NCI-H2029 (cell line): ENCODE results near the gene SEMA5A.

Experiments used
- DNase-seq: peaks from one replicate; lab custom pipeline; 2025; lab: John Stamatoyannopoulos, UW

The SEMA5A gene

GRCh38 chr5:9169557-9169902, 376.3 kb downstream of the SEMA5A start:
- DNase-seq = no peak

- DNase-seq = no peak
Observed at GRCh38 chr5:9168791-9169556, 376.9 kb downstream of the SEMA5A start.

DNA sequence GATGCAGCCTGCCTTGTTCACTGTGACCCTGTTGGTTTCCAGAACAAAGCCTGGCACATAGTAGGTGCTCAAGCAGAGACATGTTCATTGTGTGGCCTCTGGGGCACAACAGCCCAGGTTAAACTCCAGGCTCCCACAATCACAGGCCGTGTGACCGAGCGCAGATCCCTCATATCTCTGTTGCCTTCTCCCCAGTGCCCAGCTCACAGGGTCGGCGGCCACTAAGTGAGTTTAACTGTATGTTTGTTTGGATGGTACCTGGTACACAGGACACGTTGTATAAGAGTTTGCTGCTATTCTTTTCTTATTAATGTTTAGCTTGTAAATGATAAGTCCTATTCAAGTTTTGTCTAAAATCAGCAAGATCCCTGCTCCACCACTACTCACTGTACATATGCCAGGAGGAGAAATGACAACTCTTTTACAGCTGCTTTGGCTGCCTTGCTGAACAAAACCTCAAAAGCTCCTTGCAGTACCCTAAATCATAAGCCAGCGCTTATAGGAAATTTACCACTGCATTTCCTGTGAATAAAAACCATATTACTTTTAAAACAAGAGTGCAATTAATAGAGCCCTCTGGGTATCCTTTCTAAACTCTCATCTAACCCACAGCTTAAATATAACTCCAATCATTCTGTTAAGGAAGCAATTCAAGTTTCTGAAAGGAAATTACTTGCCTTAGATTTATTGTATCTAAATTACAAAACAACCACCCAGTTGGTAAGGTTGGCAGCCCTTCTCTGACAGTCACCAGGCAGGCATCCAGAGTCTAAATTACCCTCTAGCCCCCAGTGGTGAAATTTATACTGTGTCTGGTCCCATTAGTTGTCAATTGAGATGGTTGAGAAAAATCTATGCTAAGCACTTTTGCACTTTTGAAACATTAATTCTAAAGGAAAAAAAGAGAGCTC, 379.4 kb downstream of the SEMA5A start:
- DNase-seq = no peak

GRCh38 chr5:9165546-9165945, 380.3 kb downstream of the SEMA5A start:
- no peak for DNase-seq

GRCh38 chr5:9160747-9161146, 385.1 kb downstream of the SEMA5A start:
- DNase-seq = no peak

DNA sequence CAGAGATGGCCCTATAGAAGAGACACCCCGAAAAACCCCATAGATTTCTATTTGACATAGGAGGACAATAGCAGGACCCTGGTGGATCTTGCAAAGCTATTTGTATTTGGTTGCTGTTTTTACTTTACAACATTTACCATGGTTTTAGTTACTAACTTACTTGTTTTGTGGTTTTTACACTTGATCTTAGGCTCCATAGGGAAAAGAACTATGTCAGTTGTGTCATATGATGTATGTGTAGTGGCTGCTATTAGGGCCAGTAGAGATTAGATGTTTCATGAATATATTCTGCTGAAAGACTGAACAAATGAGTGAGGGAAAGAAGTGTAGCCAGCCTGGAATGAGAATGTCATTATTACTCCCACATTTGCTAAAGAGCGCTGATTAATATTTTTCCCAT, 388.1 kb downstream of the SEMA5A start:
- DNase-seq = no peak

- no peak for DNase-seq
Observed at GRCh38 chr5:9157020-9157419, 388.9 kb downstream of the SEMA5A start.

DNA sequence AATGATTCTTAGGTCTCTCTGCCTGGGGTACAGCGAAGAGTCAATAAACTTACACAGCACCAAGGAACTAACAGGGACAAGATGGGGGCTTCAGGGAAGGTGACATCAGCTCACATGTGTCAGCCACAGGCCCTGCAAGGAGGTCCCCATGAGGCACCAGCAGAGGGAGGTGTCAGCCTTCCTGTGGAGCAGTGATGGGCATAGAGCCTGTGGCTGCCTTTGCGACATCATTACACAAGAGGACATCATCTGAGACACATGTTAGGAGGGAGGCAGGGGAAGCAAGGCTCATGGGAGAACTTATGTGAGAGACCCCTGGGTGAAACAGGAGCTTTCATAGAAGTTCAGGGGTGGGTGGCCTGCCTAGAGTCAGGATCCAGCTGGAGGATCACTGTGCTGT, 389.6 kb downstream of the SEMA5A start:
- DNase-seq = no peak

GRCh38 chr5:9151684-9152427, 394.0 kb downstream of the SEMA5A start:
- DNase-seq = no peak

DNA sequence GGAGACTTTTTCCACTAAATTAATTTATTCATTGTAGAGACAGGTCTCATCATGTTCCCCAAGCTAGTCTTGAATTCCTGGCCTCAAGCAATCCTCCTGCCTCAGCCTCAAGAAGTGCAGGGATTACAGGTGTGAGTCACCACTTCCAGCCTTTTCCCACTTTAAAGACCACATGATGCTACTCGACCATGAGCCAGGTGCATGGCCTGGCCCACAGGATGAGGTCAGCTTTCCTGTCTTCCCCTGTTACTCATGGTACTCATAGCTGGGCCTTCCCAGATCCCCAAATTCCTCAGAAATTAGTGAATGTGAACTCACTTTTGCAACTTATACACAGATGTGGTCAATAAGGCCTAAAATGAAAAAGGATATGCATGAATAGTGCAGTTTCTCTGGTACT, 395.9 kb downstream of the SEMA5A start:
- DNase-seq = no peak

DNA sequence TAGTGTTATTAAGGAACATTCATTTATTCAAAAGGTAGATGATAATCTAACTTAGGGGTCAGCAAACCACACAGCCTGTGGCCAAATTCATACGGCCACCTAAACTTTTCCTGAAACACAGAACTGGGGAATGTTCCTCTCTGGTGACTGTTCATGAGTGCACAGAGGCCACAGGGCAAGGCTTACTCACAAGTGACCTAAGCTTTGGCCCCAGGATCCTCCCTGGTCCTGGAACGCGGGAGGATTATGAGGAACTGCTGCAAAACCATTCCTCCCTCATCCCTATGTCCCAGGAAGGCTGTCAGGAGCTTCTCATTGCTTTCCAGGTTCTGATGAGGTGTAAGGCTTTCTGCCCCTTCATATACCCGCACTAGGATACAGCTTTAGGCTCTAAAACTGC, 397.6 kb downstream of the SEMA5A start:
- DNase-seq = no peak

DNA sequence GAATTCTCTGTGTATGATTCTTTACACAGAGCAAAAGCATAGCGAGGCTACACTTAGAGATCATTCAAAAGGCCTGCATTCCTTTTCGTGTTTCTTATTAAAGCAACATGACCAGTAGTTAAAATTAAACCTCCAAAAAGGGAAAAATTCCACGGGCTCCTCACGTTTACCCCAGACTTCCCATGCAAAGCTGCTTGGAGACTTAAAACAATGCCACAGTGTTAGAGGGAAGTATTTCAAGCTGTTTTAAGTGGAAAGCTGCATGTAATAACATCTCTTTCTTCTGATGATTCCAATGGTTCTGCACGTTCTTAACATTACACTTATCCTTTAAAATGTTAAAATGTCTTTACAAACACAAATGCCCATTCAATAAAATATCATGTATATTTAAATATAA, 405.2 kb downstream of the SEMA5A start:
- DNase-seq = no peak

DNA sequence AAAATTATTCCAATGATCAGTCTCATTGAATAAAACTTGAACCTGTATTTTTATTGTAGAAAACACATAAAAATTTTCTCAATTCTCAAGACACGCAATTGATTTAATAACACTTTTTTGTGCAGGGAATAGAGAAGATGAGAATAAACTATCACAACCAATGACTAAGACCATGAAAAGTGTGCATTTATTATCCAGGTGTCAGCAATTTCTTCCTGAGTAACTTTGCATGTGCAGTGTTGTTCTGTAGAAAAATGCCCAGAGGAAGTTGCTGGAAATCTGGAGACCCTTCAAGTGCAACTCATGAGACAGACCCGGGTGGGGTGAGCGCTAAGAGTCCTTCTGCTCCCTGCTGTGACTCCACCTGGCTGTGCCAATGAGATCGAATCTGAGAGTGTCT, 405.7 kb downstream of the SEMA5A start:
- DNase-seq = no peak

DNA sequence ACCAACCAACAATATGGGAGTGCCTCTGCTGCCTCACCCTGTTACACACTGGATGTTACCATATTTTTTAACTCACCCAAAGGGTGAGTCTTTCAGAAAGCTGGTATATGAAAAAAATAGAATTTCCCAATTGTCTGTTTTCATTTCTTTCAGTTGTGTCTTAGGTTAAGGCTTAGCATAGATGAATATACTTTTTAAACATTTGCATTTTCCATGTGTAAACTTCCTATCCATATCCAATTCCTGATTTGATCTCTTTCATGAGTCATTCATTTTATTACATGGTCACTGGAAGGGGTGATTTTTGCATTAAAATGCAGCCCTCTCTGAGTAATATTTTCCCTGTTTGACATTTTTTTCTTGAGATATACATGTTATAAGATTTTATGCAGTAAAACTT, 406.5 kb downstream of the SEMA5A start:
- no peak for DNase-seq

- DNase-seq = no peak
Observed at GRCh38 chr5:9128136-9128535, 417.7 kb downstream of the SEMA5A start.

DNA sequence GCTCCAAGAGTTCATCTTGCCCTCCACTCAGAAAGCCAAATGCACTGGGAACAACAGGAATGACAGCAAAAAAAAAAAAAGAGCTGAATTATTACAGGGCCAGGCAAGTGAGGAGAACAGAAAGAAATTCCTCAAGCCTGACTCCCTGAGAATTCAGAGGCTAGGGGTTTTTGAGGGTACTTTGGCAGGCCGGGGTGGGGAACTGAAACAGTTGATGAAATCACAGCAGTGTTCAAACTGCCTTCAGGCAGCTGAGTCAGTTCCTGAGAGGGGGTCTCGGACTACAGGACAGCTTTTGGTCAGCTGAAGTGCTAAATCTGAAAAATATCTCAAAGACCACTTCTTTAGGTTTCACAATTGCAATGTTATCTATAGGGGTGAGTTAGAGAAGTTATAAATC, 419.4 kb downstream of the SEMA5A start:
- DNase-seq = no peak

DNA sequence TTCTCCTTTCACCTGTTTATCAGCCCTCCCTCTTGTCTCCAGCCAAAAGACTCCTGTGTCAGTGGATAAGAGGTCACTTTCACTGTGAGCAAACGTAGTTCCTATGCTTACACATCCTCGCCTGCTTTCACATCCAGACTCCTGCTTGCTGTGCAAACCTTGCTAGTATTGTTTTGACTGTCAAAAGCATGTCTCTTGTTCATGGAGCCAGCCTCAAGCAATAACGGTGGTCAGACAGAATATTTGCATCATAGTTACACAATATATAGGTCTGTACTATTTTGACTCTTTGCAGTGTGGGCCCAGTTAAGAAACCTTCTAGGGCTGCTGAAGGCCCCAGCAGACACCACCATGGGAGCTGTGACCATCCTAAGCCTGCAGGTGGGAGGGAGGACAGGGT, 420.0 kb downstream of the SEMA5A start:
- DNase-seq = no peak

- no peak for DNase-seq
Observed at GRCh38 chr5:9124838-9125237, 421.0 kb downstream of the SEMA5A start.

GRCh38 chr5:9124071-9124470, 421.8 kb downstream of the SEMA5A start:
- DNase-seq = no peak

DNA sequence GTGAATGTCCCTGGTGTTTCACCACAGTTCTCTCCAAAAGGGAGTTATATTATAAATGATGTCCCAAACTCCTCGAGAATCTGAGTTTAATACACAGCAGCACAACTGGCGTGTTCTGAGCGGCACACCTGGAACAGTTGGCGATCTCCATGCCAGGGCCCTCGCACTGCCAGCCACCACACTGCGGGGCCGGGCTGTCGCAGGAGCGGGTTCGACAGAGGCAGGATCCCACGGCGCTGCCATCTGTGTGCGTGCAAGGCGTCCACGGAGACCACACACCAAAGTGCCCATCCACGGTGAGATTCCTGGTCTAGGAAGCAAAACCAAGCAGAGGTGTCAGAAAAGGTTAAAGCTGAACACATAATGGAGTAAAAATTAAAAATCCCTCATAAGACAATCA, 423.3 kb downstream of the SEMA5A start:
- DNase-seq = no peak

DNA sequence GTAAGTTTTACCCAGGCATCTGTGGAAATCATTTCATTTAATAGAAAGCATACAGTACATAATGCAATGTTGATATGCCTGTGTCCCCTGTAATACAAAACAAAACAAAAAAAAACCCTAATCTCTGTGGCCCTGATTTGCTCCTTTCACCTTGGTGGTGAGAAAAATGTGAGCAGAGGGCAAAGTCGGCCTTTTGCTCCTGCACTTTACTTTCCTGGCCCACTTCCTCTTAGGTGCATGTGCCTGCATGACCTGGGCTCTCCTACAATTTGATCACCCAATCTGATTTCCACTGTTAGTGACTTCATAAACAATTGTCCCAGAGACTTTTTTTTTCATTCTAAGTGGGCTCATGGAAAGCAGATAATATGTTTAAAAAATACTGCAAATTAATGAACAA, 424.3 kb downstream of the SEMA5A start:
- DNase-seq = no peak

- DNase-seq = no peak
Observed at GRCh38 chr5:9118852-9119251, 427.0 kb downstream of the SEMA5A start.

- no peak for DNase-seq
Observed at GRCh38 chr5:9115093-9115492, 430.8 kb downstream of the SEMA5A start.
